SKM-1 (cell line): Measurements from ENCODE around the gene PCDHGB1.
"Not testable (repeated sequence)": the region's sequence is repeated elsewhere in the genome, so short reads cannot be mapped to it uniquely, and the experiment has no call there.

Experiments used
- DNase-seq: peaks from one replicate; lab custom pipeline; 2025; ENCODE audit not compliant: unreplicated experiment; lab: John Stamatoyannopoulos, UW

The PCDHGB1 gene

GRCh38 chr5:141382469-141383294 is 32.8 kb downstream of the PCDHGB1 start, which contains the start of gene PCDHGA7:
PCDHGA7 (plus strand) TSS chr5:141382742; CDS start chr5:141382900, 158 bp downstream.
- DNase-seq, result no peak

- no peak for DNase-seq
These were observed 33.4 kb downstream of the PCDHGB1 start for GRCh38 chr5:141383345-141383744.

GRCh38 chr5:141384471-141385267 is 34.8 kb downstream of the PCDHGB1 start:
- no peak for DNase-seq

GRCh38 chr5:141387557-141388311 is 37.8 kb downstream of the PCDHGB1 start, which contains the start of gene PCDHGB4:
PCDHGB4 (plus strand) TSS chr5:141387698; CDS start chr5:141387885, 187 bp downstream.
- not testable (repeated sequence) for DNase-seq

GRCh38 chr5:141388661-141389060 is 38.8 kb downstream of the PCDHGB1 start:
- DNase-seq, result no peak

GRCh38 chr5:141389153-141390042 is 39.5 kb downstream of the PCDHGB1 start:
- DNase-seq, result no peak

- no peak for DNase-seq
These were observed 42.7 kb downstream of the PCDHGB1 start, which contains the start of gene PCDHGA8 for GRCh38 chr5:141392429-141393198. PCDHGA8 (plus strand) TSS chr5:141392633; CDS start chr5:141392814, 181 bp downstream.

GRCh38 chr5:141393267-141393666 is 43.4 kb downstream of the PCDHGB1 start:
- no peak for DNase-seq

GRCh38 chr5:141394401-141395187 is 44.7 kb downstream of the PCDHGB1 start:
- DNase-seq, result not testable (repeated sequence)

- DNase-seq, result not testable (repeated sequence)
These were observed 48.1 kb downstream of the PCDHGB1 start, which contains the start of gene PCDHGB5 for GRCh38 chr5:141397756-141398551. PCDHGB5 (plus strand) TSS chr5:141397947; CDS start chr5:141398128, 181 bp downstream.

GRCh38 chr5:141398608-141399007 is 48.7 kb downstream of the PCDHGB1 start:
- DNase-seq, result no peak

- DNase-seq, result no peak
These were observed 49.8 kb downstream of the PCDHGB1 start for GRCh38 chr5:141399555-141400258.
